Measurements from ENCODE around the gene C1QA. TPM values are rescaled to one million over a fixed set of nuclear protein-coding genes. Genes with fewer than 3 reads are reported as not detected.

The C1QA gene
- polyA plus RNA-seq, 1 donor (not counting 4 experiments of a cell fraction or from before 2014, with no cell fraction given), result not detected

- no peak for DNase-seq (ENCODE audit: low read depth, low spot score)
Measured at GRCh38 chr1:22641247-22641646, 4.8 kb downstream of the C1QA start.

GRCh38 chr1:22641906-22642636 is 5.6 kb downstream of the C1QA start:
- Histone ChIP-seq H2AFZ (ENCODE audit: control insufficient read depth, low read length) (no peak overlapping the region), H3K9me3 (ENCODE audit: control insufficient read depth, low read depth, low read length) (no peaks in the 10 kb centered on the region), H3K27ac (ENCODE audit: control insufficient read depth, insufficient read depth, low read length) (no peak overlapping the region), H3K9ac (ENCODE audit: control insufficient read depth, extremely low read depth, insufficient read depth, low read length) (no peak overlapping the region), H3K9me1 (ENCODE audit: control insufficient read depth, extremely low read depth, insufficient read depth, low read length) (no peaks in the 10 kb centered on the region), H4K20me1 (ENCODE audit: control insufficient read depth, extremely low read depth, insufficient read depth, low read length) (peaks cover 3% of the 10 kb centered on the region), H3K4me3 (ENCODE audit: control insufficient read depth in 2 of 3, extremely low read depth in 1 of 3, insufficient read depth in 2 of 3, low read depth in 1 of 3, low read length in 3 of 3) (no peak overlapping the region), H3K27me3 (ENCODE audit: control insufficient read depth, extremely low read depth, insufficient read depth, low read length) (no peaks in the 10 kb centered on the region), H3K4me1 (ENCODE audit: control insufficient read depth, extremely low read depth, insufficient read depth, low read length) (no peaks in the 10 kb centered on the region), H3K36me3 (ENCODE audit: control insufficient read depth in 2 of 2, extremely low read depth in 1 of 2, insufficient read depth in 2 of 2, low read length in 2 of 2) (no peaks in the 10 kb centered on the region), H3K79me2 (ENCODE audit: control insufficient read depth, insufficient read depth, low read length) (no peaks in the 10 kb centered on the region), H3K4me2 (ENCODE audit: control insufficient read depth, extremely low read depth, insufficient read depth, low read depth, low read length) (no peak overlapping the region)
- TF ChIP-seq CTCF (optimal IDR thresholded peaks at IDR 0.05 in 1 of 3, IDR thresholded peaks at IDR 0.05 in 1 of 3, conservative IDR thresholded peaks at IDR 0.05 in 1 of 3; ENCODE audit: extremely low read depth in 1 of 3, insufficient read depth in 2 of 3, low read length in 3 of 3) (peak; percentile 70 to 96 (median 93)), EZH2 (IDR thresholded peaks at IDR 0.05; ENCODE audit: low read length) (no peak)
- dilution Hi-C loops (cut with MboI; ENCODE audit: extremely low pct_ligation_motif_present, low sequenced_read_pairs), result no loop called here
- no peak for DNase-seq (ENCODE audit: low read depth, low spot score)
- FAIRE-seq, result no peak

More at GRCh38 chr1:22641247-22641646, 4.8 kb downstream of the C1QA start:
- no peak overlapping the region for H3K27ac ChIP-seq (ENCODE audit: control insufficient read depth, insufficient read depth, low read length)
- H3K27me3 ChIP-seq (ENCODE audit: control insufficient read depth, extremely low read depth, insufficient read depth, low read length), result no peaks in the 10 kb centered on the region
- H3K79me2 ChIP-seq (ENCODE audit: control insufficient read depth, insufficient read depth, low read length), result no peaks in the 10 kb centered on the region
- FAIRE-seq, result no peak
- H3K36me3 ChIP-seq (ENCODE audit: control insufficient read depth in 2 of 2, extremely low read depth in 1 of 2, insufficient read depth in 2 of 2, low read length in 2 of 2), result no peaks in the 10 kb centered on the region
- H2AFZ ChIP-seq (ENCODE audit: control insufficient read depth, low read length), result no peak overlapping the region
- dilution Hi-C loops (cut with MboI; ENCODE audit: extremely low pct_ligation_motif_present, low sequenced_read_pairs), result no loop called here
- H3K9me1 ChIP-seq (ENCODE audit: control insufficient read depth, extremely low read depth, insufficient read depth, low read length), result no peaks in the 10 kb centered on the region
- no peaks in the 10 kb centered on the region for H3K4me1 ChIP-seq (ENCODE audit: control insufficient read depth, extremely low read depth, insufficient read depth, low read length)
- no peak overlapping the region for H3K4me3 ChIP-seq (ENCODE audit: control insufficient read depth in 2 of 3, extremely low read depth in 1 of 3, insufficient read depth in 2 of 3, low read depth in 1 of 3, low read length in 3 of 3)
- H4K20me1 ChIP-seq (ENCODE audit: control insufficient read depth, extremely low read depth, insufficient read depth, low read length), result peaks cover 3% of the 10 kb centered on the region
- TF ChIP-seq CTCF (optimal IDR thresholded peaks at IDR 0.05 in 1 of 3, IDR thresholded peaks at IDR 0.05 in 1 of 3, conservative IDR thresholded peaks at IDR 0.05 in 1 of 3; ENCODE audit: extremely low read depth in 1 of 3, insufficient read depth in 2 of 3, low read length in 3 of 3), result no peak
- TF ChIP-seq EZH2 (IDR thresholded peaks at IDR 0.05; ENCODE audit: low read length), result no peak
- H3K9me3 ChIP-seq (ENCODE audit: control insufficient read depth, low read depth, low read length), result no peaks in the 10 kb centered on the region
- no peak overlapping the region for H3K4me2 ChIP-seq (ENCODE audit: control insufficient read depth, extremely low read depth, insufficient read depth, low read depth, low read length)
- no peak overlapping the region for H3K9ac ChIP-seq (ENCODE audit: control insufficient read depth, extremely low read depth, insufficient read depth, low read length)

All from keratinocyte (primary cell).